Esophagus squamous epithelium (tissue), 4 donors: Measurements from ENCODE around the gene PRDM10.

ENCODE experiments used
- CTCF ChIP-seq, 6 experiments: fragments of 450-650 bp in 4 of 6; fragments of 200-600 bp in 2 of 6; sonication (generic) in 2 of 6; IDR thresholded peaks; one replicate each; pipeline ENCODE4 v1.5.1; 2016 to 2019; ENCODE audit warnings: antibody characterized with exemption in 6 of 6, mild to moderate bottlenecking in 4 of 6, moderate library complexity in 4 of 6
- POLR2A ChIP-seq, 4 donors: fragments of 450-650 bp; IDR thresholded peaks; one replicate each; pipeline ENCODE4 v1.6.1; 2017; ENCODE audit warnings: antibody characterized with exemption in 4 of 4, mild to moderate bottlenecking in 4 of 4, moderate library complexity in 3 of 4

- TF ChIP-seq CTCF (IDR thresholded peaks at IDR 0.05) (no peak), POLR2A (IDR thresholded peaks at IDR 0.05) (no peak)
These were observed 149.0 kb downstream of the PRDM10 start for GRCh38 chr11:129853518-129854231.
